ENCODE results near the gene LMTK2. TPM values are rescaled to one million over a fixed set of nuclear protein-coding genes. Genes with fewer than 3 reads are reported as not detected.
"Not testable (repeated sequence)": the region's sequence is repeated elsewhere in the genome, so short reads cannot be mapped to it uniquely, and the experiment has no call there.

LMTK2 gene
- total RNA-seq, 1 experiment from 2014 or later, result 17.8 TPM

- TF ChIP-seq EZH2 (IDR thresholded peaks at IDR 0.05), result no peak
- no peak for TF ChIP-seq SIN3A (IDR thresholded peaks at IDR 0.05; ENCODE audit: low read depth)
- no peak for TF ChIP-seq ZFX (IDR thresholded peaks at IDR 0.05)
- TF ChIP-seq FOSL1 (IDR thresholded peaks at IDR 0.05; ENCODE audit: low read depth), result no peak
These were observed 13.9 kb downstream of the LMTK2 start (continued) for GRCh38 chr7:98120559-98120958.

- BruUV-seq (replicated peaks); H3K4me3 ChIP-seq (replicated peaks in 1 of 2; ENCODE audit: low read depth in 1 of 2, low read length in 2 of 2); DNase-seq (ENCODE audit: low read depth, low spot score); POLR2A ChIA-PET; H4K20me1 ChIP-seq (ENCODE audit: insufficient read depth); H3K9me2 ChIP-seq (ENCODE audit: insufficient read depth); H3K9ac ChIP-seq (ENCODE audit: low read length); H3K36me3 ChIP-seq (ENCODE audit: control insufficient read depth in 1 of 2, insufficient read depth in 2 of 2, low read length in 2 of 2); H3K4me2 ChIP-seq (ENCODE audit: low read length); H3K27ac ChIP-seq (ENCODE audit: low read depth, low read length); H3K27me3 ChIP-seq (ENCODE audit: insufficient read depth, low read length); H3K9me3 ChIP-seq (ENCODE audit: control insufficient read depth in 1 of 2, insufficient read depth in 1 of 2, low read depth in 1 of 2, low read length in 2 of 2); ATAC-seq; intact Hi-C loops (cut with micrococcal nuclease); H2AFZ ChIP-seq (ENCODE audit: low read depth, low read length, poor library complexity, severe bottlenecking); RAD21 ChIA-PET (ENCODE audit: low non-redundant PET in 1 of 2, low total read pairs in 2 of 2, uncharacterized antibody in 2 of 2, unreplicated experiment in 2 of 2): not testable (repeated sequence)
- H3K4me1 ChIP-seq (ENCODE audit: control insufficient read depth in 1 of 2, insufficient read depth in 2 of 2, low read length in 2 of 2), result peaks cover 6 to 21% of the 10 kb centered on the region in 2 experiments
- peaks cover 48% of the 10 kb centered on the region for H3K79me2 ChIP-seq (ENCODE audit: insufficient read depth, low read length)
- CTCF ChIA-PET, result interaction anchor here (1.6 kb wide), 1 partner anchor 15 kb away, joined by 3 read pairs; the partner anchor contains the start of gene LMTK2
These were observed 14.7 kb downstream of the LMTK2 start for GRCh38 chr7:98121388-98121787.

- no peaks in the 10 kb centered on the region for H3K36me3 ChIP-seq (ENCODE audit: control insufficient read depth in 1 of 2, insufficient read depth in 2 of 2, low read length in 2 of 2)
- no peak overlapping the region for H2AFZ ChIP-seq (ENCODE audit: low read depth, low read length, poor library complexity, severe bottlenecking)
- no peak for DNase-seq (ENCODE audit: low read depth, low spot score)
- H3K9me3 ChIP-seq (ENCODE audit: control insufficient read depth in 1 of 2, insufficient read depth in 1 of 2, low read depth in 1 of 2, low read length in 2 of 2), result no peaks in the 10 kb centered on the region
- H3K4me1 ChIP-seq (ENCODE audit: control insufficient read depth in 1 of 2, insufficient read depth in 2 of 2, low read length in 2 of 2), result peaks cover 6 to 9% of the 10 kb centered on the region in 2 experiments
- RAD21 ChIA-PET (ENCODE audit: low non-redundant PET in 1 of 2, low total read pairs in 2 of 2, uncharacterized antibody in 2 of 2, unreplicated experiment in 2 of 2), result no interaction called here
- H3K27ac ChIP-seq (ENCODE audit: low read depth, low read length), result no peak overlapping the region
- peaks cover 42% of the 10 kb centered on the region for H3K79me2 ChIP-seq (ENCODE audit: insufficient read depth, low read length)
- ATAC-seq, result no peak
- BruUV-seq (replicated peaks), result no TSS peak
- no peaks in the 10 kb centered on the region for H4K20me1 ChIP-seq (ENCODE audit: insufficient read depth)
- H3K4me3 ChIP-seq (replicated peaks in 1 of 2; ENCODE audit: low read depth in 1 of 2, low read length in 2 of 2), result no peak overlapping the region
- POLR2A ChIA-PET, result no interaction called here
- H3K4me2 ChIP-seq (ENCODE audit: low read length), result no peak overlapping the region
- H3K9ac ChIP-seq (ENCODE audit: low read length), result no peak overlapping the region
- CTCF ChIA-PET, result no interaction called here
- intact Hi-C loops (cut with micrococcal nuclease), result no loop called here
- TF ChIP-seq CBX3 (IDR thresholded peaks at IDR 0.05; ENCODE audit: low read depth) (no peak), EGR1 (IDR thresholded peaks at IDR 0.05; ENCODE audit: low read depth) (no peak), CEBPB (IDR thresholded peaks at IDR 0.05; ENCODE audit: low read depth) (no peak), EZH2phosphoT487 (IDR thresholded peaks at IDR 0.05; ENCODE audit: borderline replicate concordance) (no peak), POLR2AphosphoS5 (IDR thresholded peaks at IDR 0.05; ENCODE audit: low read depth, low read length) (no peak), SP1 (IDR thresholded peaks at IDR 0.05; ENCODE audit: low read depth) (no peak)
- H3K27me3 ChIP-seq (ENCODE audit: insufficient read depth, low read length), result no peaks in the 10 kb centered on the region
- no peaks in the 10 kb centered on the region for H3K9me2 ChIP-seq (ENCODE audit: insufficient read depth)
These were observed 16.7 kb downstream of the LMTK2 start for GRCh38 chr7:98123365-98123696.

Measured in HCT116 (cell line).